Measurements from ENCODE around the gene KLF1. TPM values are rescaled to one million over a fixed set of nuclear protein-coding genes. Genes with fewer than 3 reads are reported as not detected.

Gene KLF1
- total RNA-seq, 1 experiment from 2014 or later = 0.76 TPM

GRCh38 chr19:12841094-12841493 is 45.9 kb downstream of the KLF1 start:
- H3K27me3 ChIP-seq (ENCODE audit: control insufficient read depth, insufficient read depth, low read length) = peaks cover 15% of the 10 kb centered on the region; the same call in 1 of the 2 replicates
- H3K36me3 ChIP-seq (replicated peaks; ENCODE audit: control insufficient read depth, insufficient read depth, low read length) = no peaks in the 10 kb centered on the region
- H3K4me3 ChIP-seq (ENCODE audit: insufficient read depth, low read depth, low read length) = peak overlapping the region; percentile 49
- peak; percentile 97 for DNase-seq

DNA sequence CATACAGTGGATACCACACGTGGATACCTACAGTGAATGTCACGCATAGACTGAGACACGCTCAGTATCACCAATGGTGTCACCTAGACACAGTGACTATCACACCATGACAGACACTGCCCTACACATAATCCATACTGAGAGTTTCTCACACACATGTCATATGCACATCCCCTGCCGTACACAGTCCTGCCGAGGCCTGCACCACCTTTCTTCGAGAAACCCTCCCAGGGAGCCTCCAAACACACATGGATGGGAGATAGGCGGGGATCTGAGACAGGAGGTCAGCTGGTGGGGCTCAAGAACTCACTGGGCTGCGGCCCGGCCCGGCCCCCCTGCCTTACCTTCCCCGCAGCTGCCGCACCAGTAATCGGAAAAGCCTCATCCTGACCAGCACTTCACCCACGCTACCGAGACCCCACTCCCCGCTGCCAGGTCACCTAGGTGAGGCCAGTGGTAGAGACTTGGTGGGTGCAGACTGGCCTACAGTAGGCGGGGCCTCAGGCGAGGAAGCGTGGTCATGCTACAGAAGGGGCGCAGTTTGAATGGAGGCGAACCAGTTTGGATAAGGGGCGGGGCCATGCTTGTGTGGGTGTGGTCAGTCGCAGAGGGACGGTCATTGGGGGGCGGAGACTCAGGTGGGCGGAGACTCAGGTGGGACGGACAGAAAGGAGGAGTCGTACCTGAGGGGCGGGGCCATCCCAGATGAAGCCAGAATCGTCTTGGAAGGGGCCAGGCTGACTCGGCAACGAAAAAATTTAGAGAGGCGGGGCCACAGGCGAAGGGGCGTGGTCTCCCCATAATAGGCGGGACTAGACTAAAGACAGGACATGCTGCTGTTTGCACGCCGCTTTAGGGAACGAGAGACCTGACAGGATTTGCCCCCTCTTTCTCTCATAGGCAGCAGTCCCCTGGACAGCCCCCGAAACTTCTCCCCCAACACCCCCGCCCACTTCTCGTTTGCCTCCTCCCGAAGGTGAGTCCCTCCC is 46.6 kb downstream of the KLF1 start:
- DNase-seq = peak; percentile 96
- H3K27me3 ChIP-seq (ENCODE audit: control insufficient read depth, insufficient read depth, low read length) = peaks cover 19% of the 10 kb centered on the region
- no peaks in the 10 kb centered on the region for H3K36me3 ChIP-seq (replicated peaks; ENCODE audit: control insufficient read depth, insufficient read depth, low read length)
- peak overlapping the region; percentile 49 for H3K4me3 ChIP-seq (ENCODE audit: insufficient read depth, low read depth, low read length)

DNA sequence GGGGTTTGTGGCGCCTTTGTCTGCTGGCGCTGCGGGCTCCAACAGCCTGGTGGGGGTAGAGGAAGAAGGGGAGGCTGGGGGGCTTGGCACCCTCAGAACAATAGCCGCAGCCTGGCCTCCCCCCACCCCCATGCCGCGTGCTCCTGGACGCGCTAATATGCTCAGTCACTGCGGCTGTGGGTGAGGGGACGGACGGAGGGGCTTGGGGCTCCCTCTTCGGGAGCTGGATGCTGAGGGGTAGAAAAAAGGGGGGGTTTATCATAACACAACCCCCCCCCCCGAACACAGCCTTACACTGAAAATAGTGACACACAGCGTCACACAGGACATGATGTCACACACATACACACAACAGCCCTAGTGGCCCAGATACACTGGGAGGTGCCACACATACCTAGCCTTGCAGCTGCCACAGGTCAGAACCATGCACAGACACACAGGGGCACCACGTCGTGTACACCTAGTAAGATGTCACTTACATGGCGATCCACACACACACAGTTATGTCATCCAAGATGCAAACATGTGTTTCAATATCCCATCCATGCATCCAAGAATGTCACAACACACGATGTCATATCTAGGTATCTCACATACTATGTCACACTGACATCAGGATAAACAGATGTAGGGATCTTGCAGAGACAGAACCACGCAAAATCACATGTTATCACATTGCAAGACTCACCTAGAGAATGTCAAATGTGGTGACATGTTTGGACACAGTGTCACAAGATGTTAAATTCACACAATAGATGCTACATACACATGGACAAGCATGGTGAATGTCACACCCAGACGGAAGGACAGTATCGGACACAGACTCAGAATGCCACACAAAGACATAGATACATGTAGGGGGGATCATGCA is 47.9 kb downstream of the KLF1 start:
- peaks cover 32% of the 10 kb centered on the region for H3K27me3 ChIP-seq (ENCODE audit: control insufficient read depth, insufficient read depth, low read length)

GRCh38 chr19:12838182-12838885 is 48.7 kb downstream of the KLF1 start, which contains the start of gene MAST1:
Gene MAST1 (plus strand): TSS chr19:12838515. CDS start chr19:12838573, 58 bp downstream.
- DNase-seq = peak; percentile 97
- Histone ChIP-seq H3K27me3 (ENCODE audit: control insufficient read depth, insufficient read depth, low read length) (peaks cover 35% of the 10 kb centered on the region), H3K4me3 (ENCODE audit: insufficient read depth, low read depth, low read length) (peak within 1 kb of the TSS; percentile 65), H3K36me3 (replicated peaks; ENCODE audit: control insufficient read depth, insufficient read depth, low read length) (no peaks in the 10 kb centered on the region)

More for the DNA sequence above, 47.9 kb downstream of the KLF1 start:
- Histone ChIP-seq H3K36me3 (replicated peaks; ENCODE audit: control insufficient read depth, insufficient read depth, low read length) (no peaks in the 10 kb centered on the region), H3K4me3 (ENCODE audit: insufficient read depth, low read depth, low read length) (peak overlapping the region; percentile 65)
- no peak for DNase-seq

- H3K36me3 ChIP-seq (replicated peaks; ENCODE audit: control insufficient read depth, insufficient read depth, low read length) = no peaks in the 10 kb centered on the region
- H3K27me3 ChIP-seq (ENCODE audit: control insufficient read depth, insufficient read depth, low read length) = peaks cover 41% of the 10 kb centered on the region
- no peak for DNase-seq
- H3K4me3 ChIP-seq (ENCODE audit: insufficient read depth, low read depth, low read length) = no peak overlapping the region
Measured at GRCh38 chr19:12837225-12837624, 49.8 kb downstream of the KLF1 start.

- Histone ChIP-seq H3K4me3 (ENCODE audit: insufficient read depth, low read depth, low read length) (peak overlapping the region; percentile 42; the same call in 1 of the 2 replicates), H3K36me3 (replicated peaks; ENCODE audit: control insufficient read depth, insufficient read depth, low read length) (no peaks in the 10 kb centered on the region), H3K27me3 (ENCODE audit: control insufficient read depth, insufficient read depth, low read length) (peaks cover 41% of the 10 kb centered on the region)
- DNase-seq = no peak
Measured at GRCh38 chr19:12836529-12836863, 50.5 kb downstream of the KLF1 start.

DNA sequence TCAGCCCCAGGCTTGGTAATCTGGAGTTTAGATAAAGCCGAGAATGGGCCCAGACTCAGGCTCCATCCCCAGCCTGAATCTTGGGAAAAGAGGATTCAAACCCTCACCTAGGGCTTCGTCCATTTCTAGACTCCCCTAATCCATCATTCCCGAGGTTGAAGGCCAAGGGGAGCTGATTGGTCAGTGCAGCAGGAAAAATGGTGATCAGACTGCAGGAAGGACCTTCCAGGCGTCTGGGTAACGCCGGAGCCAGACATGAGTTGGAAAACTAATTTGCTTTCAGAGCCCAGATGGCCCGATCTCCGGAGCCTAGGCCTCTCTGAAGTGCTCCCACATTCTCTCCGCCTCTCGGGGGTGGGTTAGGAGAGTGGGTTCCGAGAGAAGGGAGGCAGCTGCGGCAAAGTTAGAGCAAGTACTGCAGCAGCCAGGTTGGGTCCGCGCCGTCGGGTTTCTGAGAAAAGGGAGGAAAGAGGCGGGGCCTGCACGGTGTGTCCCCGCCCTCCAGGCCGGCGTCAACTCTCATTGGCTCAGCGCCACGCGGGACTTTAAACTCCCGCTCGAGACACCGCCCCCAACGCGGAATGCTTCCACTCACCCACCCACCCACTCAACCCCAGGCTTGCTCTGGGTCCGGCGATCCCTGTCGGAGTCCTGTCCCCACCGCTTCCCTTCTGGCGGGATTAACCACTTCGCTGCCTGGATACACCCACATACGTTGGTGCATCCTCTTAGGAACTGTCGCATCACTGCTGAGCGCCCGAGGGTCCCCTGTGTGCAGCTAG is 51.8 kb downstream of the KLF1 start:
- DNase-seq = peak; percentile 86
- Histone ChIP-seq H3K36me3 (replicated peaks; ENCODE audit: control insufficient read depth, insufficient read depth, low read length) (no peaks in the 10 kb centered on the region), H3K4me3 (ENCODE audit: insufficient read depth, low read depth, low read length) (peak overlapping the region; percentile 66), H3K27me3 (ENCODE audit: control insufficient read depth, insufficient read depth, low read length) (peaks cover 43% of the 10 kb centered on the region)

DNA sequence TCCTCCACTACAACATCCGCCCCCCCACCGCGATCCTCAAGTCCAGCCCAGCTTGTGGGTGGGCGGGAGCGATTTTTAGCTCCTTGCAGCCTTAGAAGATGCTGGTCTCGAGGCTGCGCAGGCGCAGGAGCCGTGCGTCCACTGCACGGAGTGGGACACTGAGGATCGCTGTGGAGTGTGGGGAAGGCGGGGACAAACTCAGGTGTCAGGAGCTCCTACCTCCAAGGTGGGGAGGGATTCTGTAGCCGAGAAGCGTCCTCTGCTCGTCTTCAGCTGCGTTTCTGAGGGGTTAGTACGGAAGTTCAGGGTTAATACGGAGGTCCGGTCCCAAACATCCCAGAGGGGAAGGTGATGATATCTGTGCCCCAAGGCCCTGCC is 52.4 kb downstream of the KLF1 start, which contains the start of gene RTBDN:
Gene RTBDN, minus strand, starts transcription at position 14 of the 378 bp plus-strand sequence. CDS start 4,600 bp downstream, outside the sequence.
- Histone ChIP-seq H3K27me3 (ENCODE audit: control insufficient read depth, insufficient read depth, low read length) (peaks cover 44% of the 10 kb centered on the region), H3K36me3 (replicated peaks; ENCODE audit: control insufficient read depth, insufficient read depth, low read length) (no peaks in the 10 kb centered on the region), H3K4me3 (ENCODE audit: insufficient read depth, low read depth, low read length) (peak within 1 kb of the TSS; percentile 66)
- DNase-seq = peak; percentile 68

Other genes starting within 250 kb of the KLF1 start
- gene MAN2B1, start 220.5 kb downstream of the KLF1 start, total RNA-seq (2014; rRNA removed; shearing (Covaris generic)) = 58.4 and 71.2 TPM in 2 replicates
- gene WDR83, start 220.4 kb downstream of the KLF1 start, total RNA-seq (2014; rRNA removed; shearing (Covaris generic)) = 11.6 and 12.5 TPM in 2 replicates
- gene DHPS, start 205.3 kb downstream of the KLF1 start, total RNA-seq (2014; rRNA removed; shearing (Covaris generic)) = 83.1 and 86.4 TPM in 2 replicates
- gene GNG14, start 199.2 kb downstream of the KLF1 start, total RNA-seq (2014; rRNA removed; shearing (Covaris generic)) = not detected in 2 replicates
- gene FBXW9, start 190.6 kb downstream of the KLF1 start, total RNA-seq (2014; rRNA removed; shearing (Covaris generic)) = 15.3 and 21.2 TPM in 2 replicates
- 34.1 and 48.9 TPM in 2 replicates for gene TNPO2, start 163.3 kb downstream of the KLF1 start, total RNA-seq (2014; rRNA removed; shearing (Covaris generic))
- gene TRIR, start 152.5 kb downstream of the KLF1 start, total RNA-seq (2014; rRNA removed; shearing (Covaris generic)) = 186 and 218 TPM in 2 replicates
- 113 and 166 TPM in 2 replicates for gene GET3, start 149.7 kb downstream of the KLF1 start, total RNA-seq (2014; rRNA removed; shearing (Covaris generic))
- gene BEST2, start 135.4 kb downstream of the KLF1 start, total RNA-seq (2014; rRNA removed; shearing (Covaris generic)) = 0.37 and 1.5 TPM in 2 replicates
- 15.4 and 30.4 TPM in 2 replicates for gene HOOK2, start 111.6 kb downstream of the KLF1 start, total RNA-seq (2014; rRNA removed; shearing (Covaris generic))
- 10.0 and 22.6 TPM in 2 replicates for gene JUNB, start 95.7 kb downstream of the KLF1 start, total RNA-seq (2014; rRNA removed; shearing (Covaris generic))
- 508 and 571 TPM in 2 replicates for gene PRDX2, start 85.4 kb downstream of the KLF1 start, total RNA-seq (2014; rRNA removed; shearing (Covaris generic))
- not detected in 2 replicates for gene THSD8, start 85.1 kb downstream of the KLF1 start, total RNA-seq (2014; rRNA removed; shearing (Covaris generic))
- 85.4 and 104 TPM in 2 replicates for gene RNASEH2A, start 80.6 kb downstream of the KLF1 start, total RNA-seq (2014; rRNA removed; shearing (Covaris generic))
- gene RTBDN, start 52.6 kb downstream of the KLF1 start, total RNA-seq (2014; rRNA removed; shearing (Covaris generic)) = 1.3 TPM in 2 replicates
- gene MAST1, start 48.7 kb downstream of the KLF1 start, total RNA-seq (2014; rRNA removed; shearing (Covaris generic)) = 5.5 and 7.0 TPM in 2 replicates
- 15.3 and 16.8 TPM in 2 replicates for gene DNASE2, start 5.8 kb downstream of the KLF1 start, total RNA-seq (2014; rRNA removed; shearing (Covaris generic))
- 42.3 and 59.4 TPM in 2 replicates for gene GCDH, start 4.0 kb upstream of the KLF1 start, total RNA-seq (2014; rRNA removed; shearing (Covaris generic))
- 0.24 and 2.0 TPM in 2 replicates for gene SYCE2, start 32.1 kb upstream of the KLF1 start, total RNA-seq (2014; rRNA removed; shearing (Covaris generic))
- gene FARSA, start 46.5 kb upstream of the KLF1 start, total RNA-seq (2014; rRNA removed; shearing (Covaris generic)) = 93.0 and 117 TPM in 2 replicates
- 911 and 1,131 TPM in 2 replicates for gene CALR, start 51.4 kb upstream of the KLF1 start, total RNA-seq (2014; rRNA removed; shearing (Covaris generic))
- gene RAD23A, start 58.7 kb upstream of the KLF1 start, total RNA-seq (2014; rRNA removed; shearing (Covaris generic)) = 146 and 155 TPM in 2 replicates
- 40.4 and 51.7 TPM in 2 replicates for gene GADD45GIP1, start 70.0 kb upstream of the KLF1 start, total RNA-seq (2014; rRNA removed; shearing (Covaris generic))
- gene DAND5, start 82.4 kb upstream of the KLF1 start, total RNA-seq (2014; rRNA removed; shearing (Covaris generic)) = 0.15 TPM in 1 of 2 replicates, not detected in the other
- 0.03 and 0.07 TPM in 2 replicates for gene NFIX, start 108.3 kb upstream of the KLF1 start, total RNA-seq (2014; rRNA removed; shearing (Covaris generic))
- gene LYL1, start 215.7 kb upstream of the KLF1 start, total RNA-seq (2014; rRNA removed; shearing (Covaris generic)) = 1.5 and 1.7 TPM in 2 replicates
- gene TRMT1, start 229.5 kb upstream of the KLF1 start, total RNA-seq (2014; rRNA removed; shearing (Covaris generic)) = 81.5 and 89.1 TPM in 2 replicates
- 254 and 292 TPM in 2 replicates for gene NACC1, start 231.1 kb upstream of the KLF1 start, total RNA-seq (2014; rRNA removed; shearing (Covaris generic))